Measurements from ENCODE around the gene TMEM100.

TMEM100 gene

DNA sequence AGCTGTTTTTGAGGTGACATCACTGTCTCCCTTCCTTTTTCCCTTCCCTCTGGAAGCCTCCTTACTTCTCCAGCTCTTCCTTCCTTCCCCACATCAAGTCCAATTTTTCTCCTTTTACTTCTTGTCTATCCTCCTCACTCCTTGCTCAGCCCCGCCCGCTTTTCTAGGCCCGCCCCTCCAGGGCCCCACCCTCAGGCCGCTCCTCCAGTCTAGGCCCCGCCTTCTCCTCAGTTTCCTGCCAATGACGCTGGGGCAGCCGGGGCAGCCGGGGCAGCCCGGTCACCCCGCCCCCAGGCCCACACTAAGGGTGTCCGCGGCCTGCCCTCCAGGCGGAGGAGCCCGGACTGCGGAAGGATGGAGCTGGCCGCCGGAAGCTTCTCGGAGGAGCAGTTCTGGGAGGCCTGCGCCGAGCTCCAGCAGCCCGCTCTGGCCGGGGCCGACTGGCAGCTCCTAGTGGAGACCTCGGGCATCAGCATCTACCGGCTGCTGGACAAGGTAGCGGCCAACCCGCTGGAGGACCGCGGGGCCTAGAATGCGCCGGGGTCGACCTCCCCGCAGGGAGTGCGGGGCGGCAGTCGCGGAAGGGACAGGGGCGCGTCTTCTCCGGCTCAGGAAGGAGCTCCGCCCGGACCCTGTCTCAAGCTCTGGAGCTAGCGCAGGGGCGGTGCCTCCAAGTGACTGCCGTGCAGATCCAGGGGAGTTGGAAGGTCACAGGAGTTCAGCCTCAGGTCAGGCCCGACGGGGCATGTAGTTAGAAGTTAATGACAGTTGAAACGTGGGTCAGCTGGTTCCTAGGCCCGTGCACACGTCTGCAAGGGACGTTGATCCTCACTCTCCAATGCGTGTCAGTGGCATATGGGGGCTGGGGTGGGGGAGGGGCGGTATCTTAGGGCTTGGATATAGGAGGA lies 28.3 kb upstream of the TMEM100 start, which contains the start of gene PCTP:
Gene PCTP (plus strand): TSS at position 302 of the 908 bp plus-strand sequence. CDS start 53 bp downstream, at position 355.
- Histone ChIP-seq H3K4me1 (ENCODE audit: insufficient read depth, poor library complexity, severe bottlenecking) (peaks cover 6% of the 10 kb centered on the region), H3K9me3 (ENCODE audit: severe bottlenecking) (no peaks in the 10 kb centered on the region), H3K36me3 (ENCODE audit: low read depth) (no peaks in the 10 kb centered on the region), H3K27ac (ENCODE audit: poor library complexity, severe bottlenecking) (peak within 1 kb of the TSS; percentile 34), H3K27me3 (ENCODE audit: insufficient read depth, poor library complexity, severe bottlenecking) (no peaks in the 10 kb centered on the region), H3K4me3 (ENCODE audit: severe bottlenecking) (peak within 1 kb of the TSS; percentile 51)
- ATAC-seq (ENCODE audit: low read depth) (peak; percentile 97), DNase-seq (ENCODE audit: low spot score) (peak; percentile 87)
- TF ChIP-seq, protein P1, sequence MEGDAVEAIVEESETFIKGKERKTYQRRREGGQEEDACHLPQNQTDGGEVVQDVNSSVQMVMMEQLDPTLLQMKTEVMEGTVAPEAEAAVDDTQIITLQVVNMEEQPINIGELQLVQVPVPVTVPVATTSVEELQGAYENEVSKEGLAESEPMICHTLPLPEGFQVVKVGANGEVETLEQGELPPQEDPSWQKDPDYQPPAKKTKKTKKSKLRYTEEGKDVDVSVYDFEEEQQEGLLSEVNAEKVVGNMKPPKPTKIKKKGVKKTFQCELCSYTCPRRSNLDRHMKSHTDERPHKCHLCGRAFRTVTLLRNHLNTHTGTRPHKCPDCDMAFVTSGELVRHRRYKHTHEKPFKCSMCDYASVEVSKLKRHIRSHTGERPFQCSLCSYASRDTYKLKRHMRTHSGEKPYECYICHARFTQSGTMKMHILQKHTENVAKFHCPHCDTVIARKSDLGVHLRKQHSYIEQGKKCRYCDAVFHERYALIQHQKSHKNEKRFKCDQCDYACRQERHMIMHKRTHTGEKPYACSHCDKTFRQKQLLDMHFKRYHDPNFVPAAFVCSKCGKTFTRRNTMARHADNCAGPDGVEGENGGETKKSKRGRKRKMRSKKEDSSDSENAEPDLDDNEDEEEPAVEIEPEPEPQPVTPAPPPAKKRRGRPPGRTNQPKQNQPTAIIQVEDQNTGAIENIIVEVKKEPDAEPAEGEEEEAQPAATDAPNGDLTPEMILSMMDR (IDR thresholded peaks at IDR 0.05; ENCODE audit: poor library complexity, severe bottlenecking): no peak

DNA sequence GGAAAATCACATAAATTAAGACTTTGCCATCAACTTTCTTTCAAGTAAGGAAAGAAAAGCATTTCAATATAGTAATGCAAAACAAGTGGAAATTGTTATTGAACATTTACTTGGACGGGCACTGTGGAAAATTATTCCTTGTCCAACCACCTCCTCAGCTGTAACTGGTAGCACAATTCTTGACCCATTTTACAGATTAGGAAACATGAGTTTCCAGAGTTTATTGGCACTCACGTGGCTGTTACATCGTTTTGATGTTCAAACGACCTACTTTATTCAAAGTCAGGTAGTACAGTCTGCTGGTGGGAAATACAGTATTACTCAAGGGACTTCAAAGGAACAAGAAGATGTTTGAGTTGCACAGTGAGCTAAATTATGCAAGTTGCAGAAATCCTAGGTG lies 27.3 kb upstream of the TMEM100 start:
- Histone ChIP-seq H3K27me3 (ENCODE audit: insufficient read depth, poor library complexity, severe bottlenecking) (no peaks in the 10 kb centered on the region), H3K9me3 (ENCODE audit: severe bottlenecking) (no peaks in the 10 kb centered on the region), H3K4me1 (ENCODE audit: insufficient read depth, poor library complexity, severe bottlenecking) (peaks cover 6% of the 10 kb centered on the region), H3K27ac (ENCODE audit: poor library complexity, severe bottlenecking) (no peak overlapping the region), H3K4me3 (ENCODE audit: severe bottlenecking) (no peak overlapping the region), H3K36me3 (ENCODE audit: low read depth) (no peaks in the 10 kb centered on the region)
- TF ChIP-seq, protein P1 (IDR thresholded peaks at IDR 0.05; ENCODE audit: poor library complexity, severe bottlenecking): no peak
- DNase-seq (ENCODE audit: low spot score): no peak
- ATAC-seq (ENCODE audit: low read depth): no peak

DNA sequence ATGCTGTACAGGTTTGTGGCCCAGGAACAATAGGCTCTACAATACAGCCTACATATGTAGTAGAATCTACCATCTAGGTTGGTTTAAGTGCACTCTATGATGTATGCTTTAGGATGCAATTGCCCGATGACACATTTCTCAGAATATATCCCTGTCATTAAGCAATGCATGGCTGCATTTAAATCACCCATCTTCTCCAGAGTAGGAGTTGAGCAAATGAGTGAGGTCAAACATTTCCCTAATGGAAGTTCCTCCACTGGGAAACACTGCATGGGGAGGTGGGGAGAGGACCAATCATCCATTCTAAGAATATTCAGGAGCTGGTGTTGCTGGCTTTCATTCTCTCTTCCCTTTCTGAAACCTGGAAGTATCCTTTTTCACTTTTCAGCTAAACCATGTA lies 26.2 kb upstream of the TMEM100 start:
- Histone ChIP-seq H3K4me3 (ENCODE audit: severe bottlenecking) (no peak overlapping the region), H3K36me3 (ENCODE audit: low read depth) (no peaks in the 10 kb centered on the region), H3K9me3 (ENCODE audit: severe bottlenecking) (no peaks in the 10 kb centered on the region), H3K27ac (ENCODE audit: poor library complexity, severe bottlenecking) (no peak overlapping the region), H3K27me3 (ENCODE audit: insufficient read depth, poor library complexity, severe bottlenecking) (no peaks in the 10 kb centered on the region), H3K4me1 (ENCODE audit: insufficient read depth, poor library complexity, severe bottlenecking) (peaks cover 6% of the 10 kb centered on the region)
- TF ChIP-seq, protein P1 (IDR thresholded peaks at IDR 0.05; ENCODE audit: poor library complexity, severe bottlenecking): no peak
- ATAC-seq (ENCODE audit: low read depth) (no peak), DNase-seq (ENCODE audit: low spot score) (no peak)

DNA sequence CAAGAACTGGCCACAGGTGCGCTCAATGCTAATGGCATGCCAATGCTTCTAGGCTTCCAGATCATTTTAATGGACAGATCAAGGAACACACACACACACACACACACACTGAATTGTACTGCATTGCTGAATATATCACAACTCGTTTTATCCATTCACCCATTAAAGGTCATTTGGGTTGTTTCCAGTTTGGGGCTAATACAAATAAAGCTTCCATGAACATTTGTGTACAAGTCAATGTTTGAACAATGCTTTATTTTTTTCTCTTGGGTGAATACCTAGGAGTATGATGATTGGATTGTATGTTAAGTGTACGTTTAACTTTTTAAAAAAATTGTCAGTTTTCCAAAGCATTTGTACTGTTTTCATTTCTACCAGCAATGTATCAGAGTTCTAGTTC lies 24.5 kb upstream of the TMEM100 start:
- no peak overlapping the region for H3K27ac ChIP-seq (ENCODE audit: poor library complexity, severe bottlenecking)
- ATAC-seq (ENCODE audit: low read depth) (no peak), DNase-seq (ENCODE audit: low spot score) (no peak)
- TF ChIP-seq, protein P1 (IDR thresholded peaks at IDR 0.05; ENCODE audit: poor library complexity, severe bottlenecking): no peak
- no peaks in the 10 kb centered on the region for H3K27me3 ChIP-seq (ENCODE audit: insufficient read depth, poor library complexity, severe bottlenecking)
- H3K36me3 ChIP-seq (ENCODE audit: low read depth): no peaks in the 10 kb centered on the region
- no peaks in the 10 kb centered on the region for H3K9me3 ChIP-seq (ENCODE audit: severe bottlenecking)
- H3K4me3 ChIP-seq (ENCODE audit: severe bottlenecking): no peak overlapping the region
- peaks cover 19% of the 10 kb centered on the region for H3K4me1 ChIP-seq (ENCODE audit: insufficient read depth, poor library complexity, severe bottlenecking)

DNA sequence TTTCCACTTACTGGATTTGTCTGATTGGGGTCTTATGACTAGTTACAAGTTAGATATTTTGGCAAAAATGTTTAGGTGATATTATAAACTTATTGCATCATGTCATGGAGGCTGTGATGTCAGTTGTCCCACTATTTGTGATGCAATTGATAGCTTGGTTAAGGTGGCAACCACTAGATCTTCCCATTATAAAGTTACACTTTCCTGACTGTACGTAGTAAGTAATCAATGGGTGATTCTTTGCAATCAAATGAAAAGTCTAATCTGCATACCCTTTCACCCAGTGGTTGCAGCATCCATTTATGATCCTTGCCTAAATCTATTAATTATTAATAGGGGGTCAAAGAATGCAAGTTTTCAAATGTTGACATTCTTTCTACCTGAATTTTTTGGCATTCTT lies 23.8 kb upstream of the TMEM100 start:
- ATAC-seq (ENCODE audit: low read depth) (no peak), DNase-seq (ENCODE audit: low spot score) (no peak)
- Histone ChIP-seq H3K27ac (ENCODE audit: poor library complexity, severe bottlenecking) (no peak overlapping the region), H3K4me1 (ENCODE audit: insufficient read depth, poor library complexity, severe bottlenecking) (peaks cover 13% of the 10 kb centered on the region), H3K4me3 (ENCODE audit: severe bottlenecking) (no peak overlapping the region), H3K27me3 (ENCODE audit: insufficient read depth, poor library complexity, severe bottlenecking) (no peaks in the 10 kb centered on the region), H3K9me3 (ENCODE audit: severe bottlenecking) (no peaks in the 10 kb centered on the region), H3K36me3 (ENCODE audit: low read depth) (no peaks in the 10 kb centered on the region)
- TF ChIP-seq, protein P1 (IDR thresholded peaks at IDR 0.05; ENCODE audit: poor library complexity, severe bottlenecking): no peak
